ENCODE results near the gene CD300LF.

The CD300LF gene

GRCh38 chr17:74680213-74680612, 32.5 kb downstream of the CD300LF start:
- Mint-ChIP-seq H3K9me3 (no peaks in the 10 kb centered on the region), H3K27me3 (ENCODE audit: low read depth) (peaks cover 76% of the 10 kb centered on the region), H3K4me3 (no peak overlapping the region), H3K4me1 (no peaks in the 10 kb centered on the region), H3K36me3 (ENCODE audit: low read depth) (no peaks in the 10 kb centered on the region), H3K27ac (no peak overlapping the region)
- TF ChIP-seq CTCF (IDR thresholded peaks at IDR 0.05; ENCODE audit: unreplicated experiment in 3 of 3), result no peak

- H3K27ac Mint-ChIP-seq, result no peak overlapping the region
- no peak for TF ChIP-seq CTCF (IDR thresholded peaks at IDR 0.05; ENCODE audit: unreplicated experiment in 3 of 3)
- no peaks in the 10 kb centered on the region for H3K4me1 Mint-ChIP-seq
- no peaks in the 10 kb centered on the region for H3K9me3 Mint-ChIP-seq
- H3K27me3 Mint-ChIP-seq (ENCODE audit: low read depth), result peaks cover 79% of the 10 kb centered on the region
- H3K36me3 Mint-ChIP-seq (ENCODE audit: low read depth), result no peaks in the 10 kb centered on the region
- no peak overlapping the region for H3K4me3 Mint-ChIP-seq
These were observed 33.3 kb downstream of the CD300LF start for GRCh38 chr17:74679374-74679773.

GRCh38 chr17:74678541-74678940, 34.2 kb downstream of the CD300LF start:
- H3K4me1 Mint-ChIP-seq, result no peaks in the 10 kb centered on the region
- H3K27ac Mint-ChIP-seq, result no peak overlapping the region
- no peak for TF ChIP-seq CTCF (IDR thresholded peaks at IDR 0.05; ENCODE audit: unreplicated experiment in 3 of 3)
- H3K9me3 Mint-ChIP-seq, result no peaks in the 10 kb centered on the region
- peaks cover 76% of the 10 kb centered on the region for H3K27me3 Mint-ChIP-seq (ENCODE audit: low read depth)
- no peaks in the 10 kb centered on the region for H3K36me3 Mint-ChIP-seq (ENCODE audit: low read depth)
- H3K4me3 Mint-ChIP-seq, result no peak overlapping the region

GRCh38 chr17:74677558-74678466, 34.9 kb downstream of the CD300LF start:
- Mint-ChIP-seq H3K4me3 (no peak overlapping the region), H3K9me3 (no peaks in the 10 kb centered on the region), H3K36me3 (ENCODE audit: low read depth) (no peaks in the 10 kb centered on the region), H3K27me3 (ENCODE audit: low read depth) (peaks cover 77% of the 10 kb centered on the region), H3K4me1 (no peaks in the 10 kb centered on the region), H3K27ac (no peak overlapping the region)
- TF ChIP-seq CTCF (IDR thresholded peaks at IDR 0.05; ENCODE audit: unreplicated experiment in 3 of 3), result no peak

GRCh38 chr17:74671031-74671771, 41.5 kb downstream of the CD300LF start:
- Mint-ChIP-seq H3K36me3 (ENCODE audit: low read depth) (no peaks in the 10 kb centered on the region), H3K4me1 (no peaks in the 10 kb centered on the region)
- TF ChIP-seq CTCF (IDR thresholded peaks at IDR 0.05; ENCODE audit: unreplicated experiment in 3 of 3), result no peak

More at GRCh38 chr17:74671031-74671771, 41.5 kb downstream of the CD300LF start:
- no peak overlapping the region for H3K4me3 Mint-ChIP-seq
- H3K27me3 Mint-ChIP-seq (ENCODE audit: low read depth), result peaks cover 82% of the 10 kb centered on the region
- H3K9me3 Mint-ChIP-seq, result peaks cover 3% of the 10 kb centered on the region
- no peak overlapping the region for H3K27ac Mint-ChIP-seq

All from nephron (organoid).